DMS79 treated with DMSO at 0.1 percent for 48 hours (cell line): ENCODE data around the gene LMNTD1.
"Not testable (repeated sequence)": the region's sequence is repeated elsewhere in the genome, so short reads cannot be mapped to it uniquely, and the experiment has no call there.

Experiments used
- DNase-seq: peaks from one replicate; lab custom pipeline; 2025; lab: John Stamatoyannopoulos, UW

The LMNTD1 gene

GRCh38 chr12:25553098-25553497 lies at the start of gene LMNTD1:
LMNTD1 (minus strand) TSS chr12:25553283; CDS start chr12:25552959, 324 bp downstream.
- DNase-seq, result no peak

GRCh38 chr12:25598956-25599355 lies 45.9 kb upstream of the LMNTD1 start:
- DNase-seq, result no peak

- not testable (repeated sequence) for DNase-seq
Measured at GRCh38 chr12:25595496-25595895, 42.4 kb upstream of the LMNTD1 start.

- no peak for DNase-seq
Measured at GRCh38 chr12:25594376-25594775, 41.3 kb upstream of the LMNTD1 start.

- no peak for DNase-seq
Measured at GRCh38 chr12:25592725-25593495, 39.8 kb upstream of the LMNTD1 start.

GRCh38 chr12:25591144-25591543 lies 38.1 kb upstream of the LMNTD1 start:
- no peak for DNase-seq

GRCh38 chr12:25590011-25590721 lies 37.1 kb upstream of the LMNTD1 start:
- DNase-seq, result no peak

- no peak for DNase-seq
Measured at GRCh38 chr12:25587346-25587745, 34.3 kb upstream of the LMNTD1 start.

GRCh38 chr12:25585662-25586061 lies 32.6 kb upstream of the LMNTD1 start:
- no peak for DNase-seq

- no peak for DNase-seq
Measured at GRCh38 chr12:25585021-25585523, 32.0 kb upstream of the LMNTD1 start.

- no peak for DNase-seq
Measured at GRCh38 chr12:25584596-25584995, 31.5 kb upstream of the LMNTD1 start.

- no peak for DNase-seq
Measured at GRCh38 chr12:25583545-25583944, 30.5 kb upstream of the LMNTD1 start.

- DNase-seq, result no peak
Measured at GRCh38 chr12:25581067-25581466, 28.0 kb upstream of the LMNTD1 start.

- DNase-seq, result no peak
Measured at GRCh38 chr12:25578411-25579143, 25.5 kb upstream of the LMNTD1 start.

GRCh38 chr12:25574761-25575160 lies 21.7 kb upstream of the LMNTD1 start:
- DNase-seq, result no peak

GRCh38 chr12:25573346-25573745 lies 20.3 kb upstream of the LMNTD1 start:
- no peak for DNase-seq

GRCh38 chr12:25570418-25570817 lies 17.3 kb upstream of the LMNTD1 start:
- no peak for DNase-seq

GRCh38 chr12:25566202-25566949 lies 13.3 kb upstream of the LMNTD1 start:
- no peak for DNase-seq

- DNase-seq, result no peak
Measured at GRCh38 chr12:25558586-25558985, 5.5 kb upstream of the LMNTD1 start.

- DNase-seq, result no peak
Measured at GRCh38 chr12:25557830-25558436, 4.8 kb upstream of the LMNTD1 start.

- no peak for DNase-seq
Measured at GRCh38 chr12:25556153-25556552, 3.1 kb upstream of the LMNTD1 start.
